ENCODE measurements around the gene TNFRSF25.
"Not testable (repeated sequence)": the region's sequence is repeated elsewhere in the genome, so short reads cannot be mapped to it uniquely, and the experiment has no call there.

Gene TNFRSF25

DNA sequence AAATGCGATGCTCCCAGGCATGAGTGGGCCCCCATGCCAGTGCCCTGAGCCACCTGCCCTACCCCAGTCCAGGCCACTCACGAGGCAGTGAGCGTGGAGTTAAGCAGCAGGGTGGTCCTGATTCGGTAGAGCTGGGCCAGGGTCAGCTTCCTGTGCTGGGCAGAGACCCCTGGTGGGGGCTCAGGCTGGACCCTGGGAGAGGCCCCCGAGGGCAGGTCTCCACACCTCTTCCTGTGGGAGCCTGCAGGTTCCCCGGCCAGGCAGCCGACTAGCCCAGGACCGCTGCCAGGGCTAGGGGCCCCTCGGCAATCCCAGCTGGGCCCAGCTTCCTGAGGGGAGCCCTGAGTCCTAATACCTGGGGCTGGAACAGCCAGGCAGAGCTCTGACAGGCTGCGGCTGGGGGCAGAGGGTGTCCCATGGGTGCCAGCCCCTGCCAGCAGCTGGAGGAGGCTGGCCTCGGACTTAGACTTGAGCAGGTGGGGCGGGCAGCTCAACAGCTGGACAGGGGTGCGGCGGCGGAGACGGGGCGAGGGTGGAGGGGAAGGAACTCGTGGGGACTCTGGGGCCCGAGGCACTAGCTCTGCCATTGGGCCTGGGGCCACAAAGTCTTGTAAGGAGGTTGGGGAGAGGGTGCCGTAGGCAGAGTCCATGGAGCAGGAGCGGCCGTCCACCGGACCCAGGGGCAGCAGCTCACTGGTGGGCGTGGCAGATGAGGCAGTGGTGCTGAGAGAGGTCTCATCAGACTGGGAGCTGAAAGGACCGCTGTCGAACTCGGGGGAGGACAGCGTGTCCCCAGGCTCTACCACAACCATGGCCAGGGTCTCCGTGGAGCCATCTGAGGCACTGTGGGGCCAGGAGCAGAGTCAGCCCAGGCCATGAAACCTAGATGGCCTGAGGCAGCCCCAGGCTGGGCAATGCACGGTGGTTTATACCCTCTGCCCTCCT, 2.0 kb upstream of the TNFRSF25 start:
- DNase-seq = no peak

DNA sequence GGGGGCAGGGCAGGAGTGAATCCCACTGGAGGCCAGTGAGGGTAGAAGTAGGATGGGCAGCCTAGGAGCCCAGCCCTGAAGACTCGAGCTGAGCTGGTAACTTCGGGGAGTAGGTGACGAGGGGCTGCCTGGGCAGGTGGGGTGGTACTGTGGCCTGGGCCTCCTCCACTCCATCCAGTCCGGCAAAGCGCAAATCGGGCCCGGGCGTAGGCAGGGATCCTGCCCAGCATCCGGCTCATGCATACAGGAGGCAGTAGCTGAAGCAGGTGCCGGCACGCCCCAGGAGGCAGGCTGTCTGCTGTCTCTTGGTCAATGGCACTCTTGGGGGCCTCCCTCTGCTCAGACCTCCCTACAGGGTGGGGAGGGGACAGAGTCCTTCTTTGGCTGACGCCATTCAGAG, 1.3 kb upstream of the TNFRSF25 start:
- no peak for DNase-seq

DNA sequence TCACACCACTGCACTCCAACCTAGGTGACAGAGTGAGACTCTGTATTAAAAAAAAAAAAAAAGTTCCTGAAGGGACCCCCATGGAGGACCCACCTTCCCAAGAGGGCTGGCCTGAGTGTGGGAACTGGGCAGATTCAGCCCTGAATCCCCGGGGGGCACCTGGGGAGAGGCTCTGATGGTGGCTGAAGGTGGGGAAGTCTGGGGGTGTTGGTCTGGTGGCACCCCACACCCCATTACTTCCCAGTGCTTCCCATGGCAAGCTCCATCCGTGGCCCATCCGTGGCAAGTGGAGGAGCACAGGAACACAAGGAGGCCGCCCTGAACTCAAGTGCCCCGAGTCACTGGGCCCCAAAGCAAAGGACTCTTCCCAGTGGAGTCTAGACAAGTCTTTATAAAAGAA, 778 bp upstream of the TNFRSF25 start:
- DNase-seq = no peak

DNA sequence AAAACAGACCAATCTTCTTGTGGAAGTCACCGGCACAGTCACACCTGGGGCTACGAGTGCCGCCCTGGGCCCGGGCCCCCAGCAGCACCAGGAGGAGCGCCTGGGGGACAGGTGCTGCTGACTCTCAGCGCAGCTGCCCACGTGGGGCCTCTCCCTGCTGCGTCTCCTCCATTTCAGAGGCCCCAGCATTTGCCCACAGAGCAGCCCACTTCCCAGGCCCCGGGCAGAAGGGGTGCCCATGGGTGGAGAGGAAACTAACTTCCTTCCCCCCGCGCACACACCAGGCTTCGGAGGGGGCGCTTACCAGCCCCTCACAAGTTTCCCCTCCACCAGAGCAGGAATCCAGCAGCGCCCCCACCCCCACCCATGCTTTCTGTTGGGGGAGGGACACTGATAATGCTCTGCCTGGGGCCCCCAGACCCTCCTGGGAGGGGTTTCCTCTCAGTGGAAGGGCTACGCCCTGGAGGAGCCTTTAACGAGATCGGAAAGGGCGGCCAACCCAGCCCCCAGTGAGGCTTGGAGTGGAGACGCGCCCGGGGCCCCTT, 440 bp downstream of the TNFRSF25 start:
- no peak for DNase-seq

DNA sequence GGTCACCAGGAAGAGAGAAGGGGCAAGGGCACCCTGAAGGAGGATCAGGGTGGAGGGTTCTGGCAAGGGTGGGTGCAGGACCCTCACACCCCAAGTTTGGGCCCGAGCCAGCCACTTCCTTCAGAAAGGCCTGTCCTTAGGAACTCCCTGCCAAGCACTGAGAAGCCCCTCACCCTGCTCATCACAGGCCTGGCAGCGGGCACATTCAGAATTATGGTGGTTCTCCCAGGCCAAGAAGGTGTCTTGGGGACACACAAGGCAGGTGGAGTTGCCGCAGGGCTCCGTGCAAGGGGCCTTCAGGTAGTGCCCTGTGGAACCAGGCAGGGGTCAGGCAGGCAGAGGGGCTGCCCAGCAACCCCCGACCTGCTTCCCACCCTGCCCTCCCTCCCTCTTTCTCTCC, 1.1 kb downstream of the TNFRSF25 start:
- no peak for DNase-seq

DNA sequence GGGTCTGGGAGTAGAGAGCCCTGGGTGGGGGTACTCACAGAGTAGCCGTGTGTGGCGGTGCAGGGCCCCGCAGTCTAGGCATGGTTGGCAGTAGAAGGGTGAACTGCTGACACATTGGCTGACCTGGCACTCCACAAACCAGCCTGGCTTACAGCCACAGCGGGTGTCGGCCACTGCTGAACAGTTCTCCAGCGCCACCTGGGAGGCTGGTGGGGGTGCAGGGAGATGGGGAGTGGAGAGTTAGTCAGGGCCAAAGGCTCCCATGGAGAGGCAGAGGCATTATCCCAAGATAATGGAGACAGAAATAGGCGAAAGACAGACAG, 1.5 kb downstream of the TNFRSF25 start:
- DNase-seq = no peak

DNA sequence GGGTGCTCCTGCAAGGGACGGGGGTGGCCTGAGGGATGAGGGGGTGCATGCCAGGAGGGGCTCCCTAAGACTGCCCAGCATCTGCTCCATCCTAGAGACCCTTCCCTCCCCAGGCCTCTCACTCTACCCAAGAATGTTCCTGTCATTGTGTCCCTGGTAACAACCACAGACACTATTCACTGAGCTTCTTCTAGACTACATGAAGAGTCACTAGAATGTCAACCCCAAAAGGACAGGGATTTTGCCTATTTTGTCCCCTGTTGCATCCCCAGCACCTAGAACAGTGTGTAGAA, 2.9 kb downstream of the TNFRSF25 start:
- no peak for DNase-seq

DNA sequence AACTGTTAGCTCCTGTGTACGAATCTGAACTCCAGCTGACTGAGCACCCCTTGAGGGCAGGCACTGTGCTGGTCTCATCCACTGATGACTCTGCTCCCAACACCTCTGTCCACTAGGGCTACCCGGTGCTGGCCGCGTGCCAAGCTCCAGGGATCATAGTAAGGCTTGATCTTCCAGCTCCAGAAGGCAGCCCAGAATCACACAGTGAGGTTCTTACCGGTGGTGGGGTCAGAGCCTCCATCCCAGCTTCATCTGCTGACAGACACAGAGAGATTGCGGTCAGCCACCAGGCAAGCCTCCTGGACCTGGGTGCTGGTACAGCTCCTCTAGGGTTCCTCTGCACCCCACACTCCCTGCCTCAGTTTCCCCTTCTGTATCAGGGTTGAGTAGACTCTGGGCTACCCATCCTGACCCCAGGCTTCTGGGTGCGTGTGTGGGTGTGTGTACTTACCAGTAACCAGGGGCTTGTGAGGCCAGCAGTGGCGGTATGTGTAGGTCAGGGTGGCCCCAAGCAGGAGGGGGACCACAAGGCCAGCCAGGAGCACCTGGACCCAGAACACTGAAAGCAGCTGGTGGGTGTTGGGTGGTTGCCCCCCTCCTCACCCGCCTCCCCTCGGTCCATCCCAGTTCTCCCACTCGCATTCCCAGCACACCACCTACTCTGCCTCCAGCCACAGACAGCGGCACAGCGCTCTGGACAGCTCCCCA, 3.4 kb downstream of the TNFRSF25 start:
- no peak for DNase-seq

DNA sequence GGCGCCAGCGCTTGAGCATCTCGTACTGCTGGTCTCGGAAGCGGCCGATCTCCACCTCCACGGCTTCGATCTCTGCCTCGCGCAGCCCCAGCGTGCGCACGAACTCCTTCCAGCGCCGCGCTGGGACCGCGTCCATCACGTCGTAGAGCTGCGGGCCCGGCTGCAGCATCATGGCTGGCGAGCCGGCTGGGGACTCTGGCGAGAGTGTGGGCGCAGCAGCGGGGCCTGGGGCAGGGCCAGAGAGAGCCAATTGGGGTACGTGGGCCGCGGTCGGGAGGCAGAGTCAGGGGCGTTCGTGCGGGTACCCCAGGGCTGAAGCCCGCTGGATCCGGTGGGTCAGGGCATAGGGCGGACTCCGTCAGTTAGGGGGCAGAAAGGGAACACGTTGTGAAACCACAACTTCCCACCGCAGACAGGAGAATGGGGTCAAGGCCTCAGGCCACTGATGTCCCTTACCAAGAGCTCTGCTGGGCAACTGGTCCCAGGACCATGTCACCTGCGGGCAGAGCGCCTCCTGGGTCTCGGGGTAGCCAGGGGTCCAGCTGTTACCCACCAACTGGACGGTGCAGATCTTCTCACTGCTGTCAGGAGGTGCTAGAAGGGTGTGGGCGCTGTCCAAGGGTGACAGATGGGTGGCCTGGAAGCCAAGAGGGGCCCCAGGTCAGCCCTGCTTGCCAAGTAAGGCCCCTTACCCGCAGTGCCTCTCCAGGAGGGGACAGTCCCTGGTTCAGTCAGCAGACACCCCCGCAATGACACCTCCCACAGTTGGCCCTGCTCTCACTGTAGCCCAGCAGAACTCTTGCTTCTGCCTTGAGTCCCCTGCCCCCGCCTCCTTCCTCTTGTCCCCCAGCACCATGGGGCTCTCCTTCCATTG, 4.2 kb downstream of the TNFRSF25 start:
- no peak for DNase-seq

DNA sequence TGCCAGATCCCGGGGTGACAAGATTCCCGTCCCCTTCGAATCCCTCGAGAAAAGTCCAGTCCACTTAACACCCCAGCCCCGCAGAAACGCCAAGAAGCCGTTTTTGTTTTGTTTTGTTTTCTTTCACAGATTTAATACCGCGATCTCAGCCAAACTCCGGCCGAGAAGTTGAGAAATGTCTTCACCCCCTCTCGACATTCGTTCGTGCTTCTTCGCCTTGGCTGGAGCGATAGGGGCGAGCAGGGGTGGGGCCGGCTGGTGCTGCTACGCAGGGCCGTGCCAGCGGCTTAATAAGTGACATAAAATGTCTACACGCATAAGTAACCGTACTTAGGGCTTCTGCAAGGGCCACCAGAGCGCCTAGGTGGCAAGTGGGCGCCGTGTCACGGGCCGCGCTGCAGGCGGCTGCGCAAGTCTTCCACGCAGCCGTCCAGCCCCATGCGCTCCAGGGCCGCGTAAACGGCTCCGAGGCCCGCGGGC, 4.9 kb downstream of the TNFRSF25 start:
- no peak for DNase-seq

DNA sequence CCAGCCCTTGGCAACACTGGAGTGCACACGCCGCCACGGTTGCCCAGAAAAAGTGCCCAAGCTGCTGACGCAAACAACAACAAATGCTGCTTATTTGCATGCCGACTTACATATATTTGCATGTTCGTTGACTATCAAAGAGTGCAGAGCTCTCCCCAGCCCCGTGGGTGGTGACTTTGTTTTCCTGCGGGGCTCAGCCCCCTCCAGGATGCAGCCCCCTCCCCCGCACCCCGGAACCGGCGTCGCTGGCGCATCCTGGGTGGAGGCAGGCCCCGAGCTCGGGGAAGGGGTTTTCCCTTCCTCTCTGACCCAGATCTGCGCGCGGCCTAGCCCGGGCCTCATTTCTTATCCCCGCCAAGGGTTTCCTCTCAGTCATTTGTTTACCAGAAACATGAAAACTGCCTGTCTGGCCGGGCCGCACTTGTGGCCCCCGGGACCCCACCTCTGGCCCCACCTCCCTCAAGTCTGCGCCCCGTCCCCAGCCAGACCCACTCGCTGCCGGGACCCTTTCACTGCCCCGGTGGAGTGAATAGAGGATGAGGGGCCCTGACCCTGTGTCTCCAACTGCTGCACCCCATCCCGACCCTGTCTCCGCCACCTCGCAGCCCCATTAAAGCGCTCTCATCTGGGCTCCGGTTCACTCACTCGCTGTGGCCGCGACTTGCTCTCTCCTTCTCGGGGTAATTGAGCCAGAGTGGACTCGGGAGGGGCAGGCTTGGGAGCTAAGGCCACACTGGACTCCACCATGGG, 5.5 kb downstream of the TNFRSF25 start:
- DNase-seq = no peak

DNA sequence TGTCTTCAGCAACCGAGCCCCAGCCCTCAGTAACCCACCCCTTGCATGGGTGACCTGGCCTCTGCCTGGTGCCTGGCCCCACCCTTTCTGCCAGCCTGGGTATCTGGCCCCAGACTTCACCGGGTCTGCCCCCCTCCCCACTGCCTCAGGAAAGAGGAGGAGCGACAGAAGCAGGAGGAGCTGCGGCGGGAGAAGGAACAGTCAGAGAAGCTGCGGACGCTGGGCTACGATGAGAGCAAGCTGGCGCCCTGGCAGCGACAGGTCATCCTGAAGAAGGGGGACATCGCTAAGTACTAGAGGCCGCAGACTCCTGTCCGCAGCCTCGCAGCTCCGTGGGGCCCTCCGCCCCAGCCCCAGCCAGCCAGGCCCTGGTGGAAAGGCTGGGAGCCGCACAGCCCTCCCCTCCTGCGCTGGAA, 6.1 kb downstream of the TNFRSF25 start:
- DNase-seq = no peak

DNA sequence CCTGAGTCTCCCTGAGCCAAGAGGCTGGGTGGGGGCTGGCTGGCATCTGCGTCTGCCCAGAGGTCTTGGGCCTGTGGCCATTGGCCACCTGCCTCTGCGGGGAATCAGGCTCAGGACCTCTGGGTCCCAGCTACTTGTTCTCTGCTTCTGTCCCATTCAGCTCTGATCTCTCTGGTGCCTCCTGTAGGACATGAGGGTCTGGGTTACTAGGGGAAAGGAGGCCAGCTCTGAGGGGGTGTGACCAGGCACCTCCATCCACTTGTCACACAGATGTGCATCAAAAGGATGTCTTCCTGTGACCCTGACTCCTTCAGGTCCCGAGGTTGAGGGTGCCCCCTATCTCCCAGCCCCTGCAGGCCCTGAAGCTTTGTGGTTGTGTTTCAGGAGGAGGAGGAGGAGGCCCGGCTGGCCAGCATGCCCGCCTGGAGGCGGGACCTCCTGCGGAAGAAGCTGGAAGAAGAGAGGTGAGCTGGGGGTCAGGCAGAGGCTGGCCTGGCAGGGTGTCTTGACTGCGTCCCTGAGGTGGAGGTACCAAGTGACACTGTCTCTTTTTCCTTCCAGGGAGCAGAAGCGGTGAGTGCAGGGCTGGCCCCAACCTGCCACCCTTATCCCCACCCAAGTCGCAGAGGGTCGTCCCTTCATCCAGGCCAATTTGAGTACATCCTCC, 9.0 kb downstream of the TNFRSF25 start:
- no peak for DNase-seq

DNA sequence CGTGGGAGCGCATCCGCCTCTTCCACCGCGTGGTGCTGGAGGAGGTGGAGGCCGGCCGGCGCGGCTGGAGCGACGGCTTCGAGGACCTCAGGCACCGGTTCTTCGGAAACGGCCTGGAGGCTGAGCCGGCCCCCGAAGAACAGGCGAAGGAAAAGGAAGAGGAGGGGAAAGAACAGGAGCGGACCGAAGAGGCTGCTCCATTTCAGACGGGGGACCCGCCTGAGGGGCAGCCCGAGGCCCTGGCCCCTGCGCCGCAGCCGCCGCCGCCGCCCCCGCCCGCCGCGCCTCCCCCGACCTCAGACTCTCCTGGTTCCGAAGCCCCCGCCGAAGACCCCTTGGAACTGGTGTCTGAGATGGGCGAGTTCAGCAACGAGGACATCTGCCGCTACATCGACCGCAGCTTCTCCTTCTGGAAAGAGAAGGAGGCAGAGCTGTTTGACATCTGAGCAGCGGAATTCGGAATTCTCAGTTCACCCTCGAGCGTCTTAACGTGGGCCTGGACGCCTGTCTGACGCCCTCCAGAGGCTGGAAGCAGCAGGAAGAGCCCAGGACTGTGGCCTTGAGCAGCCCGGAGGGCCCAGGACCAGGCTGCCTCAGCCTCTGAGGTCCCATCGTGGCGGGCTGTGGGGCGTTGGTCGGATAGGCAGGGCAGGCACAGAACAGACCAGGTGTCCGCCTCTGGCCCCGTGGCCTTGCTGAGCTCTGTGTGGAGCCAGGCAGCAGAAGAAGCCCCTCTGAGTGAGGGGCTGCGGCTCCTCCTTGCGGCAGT, 10.0 kb downstream of the TNFRSF25 start:
- DNase-seq = not testable (repeated sequence)

DNA sequence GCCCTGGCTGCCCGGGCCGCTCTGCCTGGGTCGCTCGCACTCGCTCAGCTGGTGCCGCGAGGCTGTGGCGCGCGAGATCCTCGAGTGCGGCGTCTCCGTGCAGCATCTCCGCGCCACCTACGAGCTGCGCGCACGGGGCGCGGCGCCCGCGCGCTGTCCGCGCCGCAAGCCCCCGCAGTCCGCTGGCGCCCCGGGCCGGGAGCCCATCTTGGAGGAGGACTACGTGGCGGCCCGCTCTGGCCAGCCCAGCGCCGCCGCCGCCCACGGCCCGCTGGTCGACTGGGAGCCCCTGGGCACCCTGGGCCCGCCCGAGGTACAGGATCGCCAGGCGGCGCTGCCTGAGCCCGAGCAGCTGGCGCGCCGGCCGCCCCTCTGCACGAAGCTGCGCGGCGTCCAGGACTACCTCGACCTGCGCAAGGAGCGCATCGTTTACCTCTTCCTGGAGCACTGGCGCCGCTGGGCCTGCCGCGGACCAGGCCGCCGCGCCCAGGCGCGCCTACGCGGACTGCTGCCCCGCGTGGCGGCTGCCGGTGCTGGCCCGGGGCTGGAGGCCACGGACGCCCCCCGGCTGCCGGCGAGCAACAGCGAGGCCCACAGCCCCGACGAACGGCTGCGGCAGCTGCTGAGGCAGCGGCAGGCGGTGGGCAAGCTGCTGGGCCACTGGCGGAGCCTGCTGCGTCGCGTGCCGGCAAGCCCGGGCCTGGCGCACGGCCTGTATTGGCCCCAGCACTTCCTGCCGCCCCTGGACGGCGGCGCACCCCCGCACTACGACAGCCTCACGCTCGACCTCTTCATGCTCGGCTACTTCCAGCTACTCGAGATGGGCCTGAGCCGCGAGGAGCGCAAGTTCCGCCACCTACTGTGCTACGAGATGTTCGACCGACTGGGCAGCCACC, 10.9 kb downstream of the TNFRSF25 start:
- DNase-seq = no peak

DNA sequence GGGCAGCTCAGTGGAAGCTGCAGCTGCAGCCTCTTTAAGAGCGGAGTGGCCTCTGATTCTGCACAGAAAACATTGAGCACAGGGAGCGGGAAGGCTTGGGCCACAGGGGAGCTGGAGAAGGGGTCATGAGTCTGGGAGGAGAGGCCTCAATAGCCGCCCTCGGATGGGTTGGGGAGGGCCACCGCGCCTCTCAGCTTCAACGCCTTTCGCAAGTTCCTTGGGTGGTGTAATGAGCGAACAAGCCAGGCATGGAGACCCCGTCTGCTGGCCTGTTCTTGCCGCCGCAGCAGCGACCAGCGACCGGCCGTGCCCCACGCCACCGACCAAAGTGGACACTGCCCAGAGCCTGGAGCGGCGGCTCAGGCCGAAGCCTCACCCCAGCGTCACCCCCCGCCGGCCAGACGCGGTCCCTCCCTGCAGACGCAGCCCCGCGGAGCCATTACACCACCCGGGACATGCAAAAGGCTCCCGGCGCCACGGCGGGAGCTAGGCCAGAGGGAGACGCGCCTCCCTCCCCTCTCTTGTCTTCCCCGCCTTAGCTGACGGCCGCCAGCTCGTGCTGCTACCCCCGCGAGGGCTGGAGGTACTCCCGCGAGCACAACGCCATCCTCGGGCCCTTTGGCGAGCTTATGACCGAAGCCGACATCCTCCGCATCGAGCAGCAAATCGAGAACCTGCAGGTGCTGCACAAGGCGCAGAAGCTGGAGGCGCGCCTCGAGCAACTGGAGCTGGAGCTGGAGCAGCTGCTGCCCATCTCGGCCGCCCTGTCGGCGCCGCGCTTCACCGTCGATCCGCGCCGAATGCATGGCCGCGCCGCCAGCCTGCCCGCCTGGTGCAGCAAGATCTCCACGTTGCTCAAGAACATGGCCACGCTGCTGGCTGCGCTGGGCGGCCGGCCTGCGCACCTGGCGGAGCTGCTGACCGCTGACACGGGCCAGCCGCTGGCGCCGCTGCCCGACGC, 11.8 kb downstream of the TNFRSF25 start:
- DNase-seq = not testable (repeated sequence)

DNA sequence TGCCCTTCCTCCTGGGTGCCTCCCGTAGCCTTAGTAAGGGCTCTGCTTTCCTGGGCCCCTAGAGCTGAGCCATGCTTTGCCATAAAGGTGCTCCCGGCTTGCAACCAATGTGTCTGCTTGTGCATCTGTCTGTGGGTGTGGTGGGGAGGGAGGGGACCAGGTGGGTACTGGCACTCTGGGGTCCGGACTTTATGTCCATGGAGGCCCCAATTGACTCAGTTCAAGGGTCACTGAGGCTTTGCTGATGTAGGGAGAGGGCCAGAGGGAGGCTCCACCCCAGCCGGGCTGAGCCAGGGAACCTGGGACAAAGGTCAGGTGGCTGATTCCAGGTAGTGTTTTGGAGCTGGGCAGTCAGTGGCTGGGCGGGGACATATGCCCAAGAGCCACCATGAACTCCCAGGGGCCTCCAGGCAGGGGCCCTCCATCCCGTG, 15.0 kb downstream of the TNFRSF25 start:
- no peak for DNase-seq

DNA sequence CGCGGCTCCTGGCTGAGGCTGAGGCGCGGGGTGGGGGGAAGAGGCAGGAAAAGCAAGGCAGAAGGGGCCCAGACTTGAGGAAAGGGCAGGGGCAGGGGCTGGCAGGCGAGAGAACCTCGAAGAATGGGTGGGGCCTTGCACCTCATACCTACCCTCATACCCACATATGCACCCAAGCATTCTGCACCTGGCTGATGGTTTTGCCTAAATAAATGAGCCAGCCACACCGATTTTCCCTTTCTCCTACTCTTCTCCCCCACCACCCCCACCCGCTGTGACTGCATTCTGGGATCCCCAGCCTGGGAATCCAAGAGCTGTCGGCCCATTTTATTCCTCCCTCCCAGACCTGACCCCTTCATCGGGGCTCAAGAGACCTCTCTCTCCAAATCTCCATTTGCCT, 15.5 kb downstream of the TNFRSF25 start:
- not testable (repeated sequence) for DNase-seq

DNA sequence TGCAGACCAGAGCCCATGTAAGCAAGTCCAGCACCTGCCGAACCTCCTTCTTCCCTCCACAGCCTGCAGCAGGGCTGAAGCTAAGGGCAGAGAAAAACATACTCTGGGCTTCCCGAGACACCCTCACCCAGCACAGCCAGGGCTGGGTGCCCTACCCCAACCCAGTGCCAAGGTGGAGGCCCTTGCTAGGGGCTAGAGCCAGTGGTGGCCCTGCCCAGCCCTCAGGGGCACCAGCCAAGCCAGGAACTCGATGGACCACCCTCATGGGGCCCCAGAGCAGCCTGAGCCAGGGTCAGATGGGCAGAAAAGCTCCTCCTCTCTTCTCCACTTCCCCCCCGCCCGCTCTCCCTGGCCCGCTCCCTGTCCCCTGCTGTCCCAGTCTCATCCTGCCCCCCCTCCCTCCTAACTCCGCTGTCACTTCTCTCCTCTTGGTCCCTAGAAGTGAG, 15.9 kb downstream of the TNFRSF25 start:
- DNase-seq = no peak

Measured in NCI-H1417 treated with DMSO at 0.1 percent for 48 hours (cell line).